Measurements from ENCODE around the gene OSBPL9. TPM values are rescaled to one million over a fixed set of nuclear protein-coding genes. Genes with fewer than 3 reads are reported as not detected.
"Not testable (repeated sequence)": the region's sequence is repeated elsewhere in the genome, so short reads cannot be mapped to it uniquely, and the experiment has no call there.

The OSBPL9 gene
- total RNA-seq, 1 experiment from 2014 or later: 52.6 TPM

DNA sequence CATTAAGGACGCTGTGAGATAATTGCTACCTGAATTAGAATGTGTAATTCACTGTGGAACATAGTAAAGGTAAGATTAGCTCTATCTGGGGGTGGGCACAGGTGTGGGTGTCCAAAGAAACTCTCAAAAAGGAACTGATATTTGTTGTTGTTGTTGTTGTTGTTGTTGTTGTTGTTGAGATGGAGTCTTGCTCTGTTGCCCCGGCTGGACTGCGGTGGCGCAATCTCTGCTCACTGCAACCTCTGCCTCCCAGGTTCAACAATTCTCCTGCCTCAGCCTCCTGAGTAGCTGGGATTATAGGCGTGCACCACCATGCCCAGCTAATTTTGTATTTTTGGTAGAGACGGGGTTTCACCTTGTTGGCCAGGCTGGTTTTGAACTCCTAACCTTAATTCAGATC lies 6.8 kb upstream of the OSBPL9 start:
- CTCF ChIA-PET; H3K9ac ChIP-seq (ENCODE audit: low read length); H4K20me1 ChIP-seq (ENCODE audit: insufficient read depth); H3K4me1 ChIP-seq (ENCODE audit: control insufficient read depth in 1 of 2, insufficient read depth in 2 of 2, low read length in 2 of 2); H3K9me2 ChIP-seq (ENCODE audit: insufficient read depth); intact Hi-C loops (cut with micrococcal nuclease); POLR2A ChIA-PET; DNase-seq (ENCODE audit: low read depth, low spot score); BruUV-seq (replicated peaks); H3K27ac ChIP-seq (ENCODE audit: low read depth, low read length); ATAC-seq; H3K4me2 ChIP-seq (ENCODE audit: low read length); H3K4me3 ChIP-seq (replicated peaks in 1 of 2; ENCODE audit: low read depth in 1 of 2, low read length in 2 of 2); H3K27me3 ChIP-seq (ENCODE audit: insufficient read depth, low read length); H3K9me3 ChIP-seq (ENCODE audit: control insufficient read depth in 1 of 2, insufficient read depth in 1 of 2, low read depth in 1 of 2, low read length in 2 of 2); H2AFZ ChIP-seq (ENCODE audit: low read depth, low read length, poor library complexity, severe bottlenecking); H3K79me2 ChIP-seq (ENCODE audit: insufficient read depth, low read length); RAD21 ChIA-PET (ENCODE audit: low non-redundant PET in 1 of 2, low total read pairs in 2 of 2, uncharacterized antibody in 2 of 2, unreplicated experiment in 2 of 2); H3K36me3 ChIP-seq (ENCODE audit: control insufficient read depth in 1 of 2, insufficient read depth in 2 of 2, low read length in 2 of 2): not testable (repeated sequence)

GRCh38 chr1:51610637-51611036 lies 6.3 kb upstream of the OSBPL9 start:
- Histone ChIP-seq H4K20me1 (ENCODE audit: insufficient read depth) (no peaks in the 10 kb centered on the region), H3K36me3 (ENCODE audit: control insufficient read depth in 1 of 2, insufficient read depth in 2 of 2, low read length in 2 of 2) (no peaks in the 10 kb centered on the region), H3K27me3 (ENCODE audit: insufficient read depth, low read length) (no peaks in the 10 kb centered on the region), H3K9ac (ENCODE audit: low read length) (no peak overlapping the region), H3K9me2 (ENCODE audit: insufficient read depth) (no peaks in the 10 kb centered on the region), H3K9me3 (ENCODE audit: control insufficient read depth in 1 of 2, insufficient read depth in 1 of 2, low read depth in 1 of 2, low read length in 2 of 2) (no peaks in the 10 kb centered on the region), H3K4me2 (ENCODE audit: low read length) (no peak overlapping the region), H3K27ac (ENCODE audit: low read depth, low read length) (no peak overlapping the region), H2AFZ (ENCODE audit: low read depth, low read length, poor library complexity, severe bottlenecking) (peak overlapping the region; percentile 8), H3K4me3 (replicated peaks in 1 of 2; ENCODE audit: low read depth in 1 of 2, low read length in 2 of 2) (no peak overlapping the region), H3K4me1 (ENCODE audit: control insufficient read depth in 1 of 2, insufficient read depth in 2 of 2, low read length in 2 of 2) (no peaks in the 10 kb centered on the region), H3K79me2 (ENCODE audit: insufficient read depth, low read length) (no peaks in the 10 kb centered on the region)
- ATAC-seq: no peak
- TF ChIP-seq, protein P1, sequence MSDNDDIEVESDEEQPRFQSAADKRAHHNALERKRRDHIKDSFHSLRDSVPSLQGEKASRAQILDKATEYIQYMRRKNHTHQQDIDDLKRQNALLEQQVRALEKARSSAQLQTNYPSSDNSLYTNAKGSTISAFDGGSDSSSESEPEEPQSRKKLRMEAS (IDR thresholded peaks at IDR 0.05): no peak
- TF ChIP-seq, protein P2, sequence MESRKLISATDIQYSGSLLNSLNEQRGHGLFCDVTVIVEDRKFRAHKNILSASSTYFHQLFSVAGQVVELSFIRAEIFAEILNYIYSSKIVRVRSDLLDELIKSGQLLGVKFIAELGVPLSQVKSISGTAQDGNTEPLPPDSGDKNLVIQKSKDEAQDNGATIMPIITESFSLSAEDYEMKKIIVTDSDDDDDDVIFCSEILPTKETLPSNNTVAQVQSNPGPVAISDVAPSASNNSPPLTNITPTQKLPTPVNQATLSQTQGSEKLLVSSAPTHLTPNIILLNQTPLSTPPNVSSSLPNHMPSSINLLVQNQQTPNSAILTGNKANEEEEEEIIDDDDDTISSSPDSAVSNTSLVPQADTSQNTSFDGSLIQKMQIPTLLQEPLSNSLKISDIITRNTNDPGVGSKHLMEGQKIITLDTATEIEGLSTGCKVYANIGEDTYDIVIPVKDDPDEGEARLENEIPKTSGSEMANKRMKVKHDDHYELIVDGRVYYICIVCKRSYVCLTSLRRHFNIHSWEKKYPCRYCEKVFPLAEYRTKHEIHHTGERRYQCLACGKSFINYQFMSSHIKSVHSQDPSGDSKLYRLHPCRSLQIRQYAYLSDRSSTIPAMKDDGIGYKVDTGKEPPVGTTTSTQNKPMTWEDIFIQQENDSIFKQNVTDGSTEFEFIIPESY (IDR thresholded peaks at IDR 0.05; ENCODE audit: extremely low read depth, insufficient replicate concordance, low read length): no peak
- TF ChIP-seq CEBPB (IDR thresholded peaks at IDR 0.05; ENCODE audit: low read depth) (no peak), SIN3A (IDR thresholded peaks at IDR 0.05; ENCODE audit: low read depth) (no peak), EZH2phosphoT487 (IDR thresholded peaks at IDR 0.05; ENCODE audit: borderline replicate concordance) (no peak), YY1 (IDR thresholded peaks at IDR 0.05; ENCODE audit: extremely low read depth, insufficient replicate concordance, low read depth, low read length) (no peak), POLR2A (IDR thresholded peaks at IDR 0.05; ENCODE audit: borderline replicate concordance, extremely low read depth, insufficient read depth, insufficient read length) (no peak), ZNF274 (IDR thresholded peaks at IDR 0.05; ENCODE audit: low read depth, low read length) (no peak)
- CTCF ChIA-PET: no interaction called here
- POLR2A ChIA-PET: no interaction called here
- intact Hi-C loops (cut with micrococcal nuclease): no loop called here
- DNase-seq (ENCODE audit: low read depth, low spot score): no peak
- RAD21 ChIA-PET (ENCODE audit: low non-redundant PET in 1 of 2, low total read pairs in 2 of 2, uncharacterized antibody in 2 of 2, unreplicated experiment in 2 of 2): no interaction called here
- no TSS peak for BruUV-seq (replicated peaks)
